ENCODE data around the gene CECR2. TPM values are rescaled to one million over a fixed set of nuclear protein-coding genes. Genes with fewer than 3 reads are reported as not detected.

The CECR2 gene
- total and polyA plus RNA-seq, 2 of the 8 experiments (the other 6 are each of a cell fraction or from before 2014, with no cell fraction given) = 18.3 to 123 TPM

DNA sequence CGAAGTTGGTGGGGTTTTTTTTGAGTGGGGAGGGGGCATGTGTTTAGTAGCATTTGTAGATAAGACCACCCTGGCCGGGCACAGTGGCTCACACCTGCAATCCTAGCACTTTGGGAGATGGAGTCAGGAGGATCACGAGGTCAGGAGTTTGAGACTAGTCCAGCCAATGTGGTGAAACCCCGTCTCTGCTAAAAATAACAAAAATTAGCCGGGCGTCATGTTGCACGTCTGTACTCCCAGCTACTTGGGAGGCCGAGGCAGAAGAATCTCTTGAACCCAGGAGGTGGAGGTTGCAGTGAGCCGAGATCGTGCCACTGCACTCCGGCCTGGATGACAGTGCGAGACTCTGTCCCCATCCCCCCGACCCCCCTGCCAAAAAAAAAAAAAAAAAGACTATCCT lies 34.6 kb downstream of the CECR2 start (continued):
- TF ChIP-seq RAD21 (IDR thresholded peaks at IDR 0.05 in 1 of 2, conservative IDR thresholded peaks at IDR 0.05 in 1 of 2; ENCODE audit: low read depth in 2 of 2, low read length in 2 of 2) = no peak
- TF ChIP-seq POLR2A (IDR thresholded peaks at IDR 0.05; ENCODE audit: control extremely low read depth in 1 of 2, low read depth in 2 of 2, low read length in 2 of 2) = no peak
- TF ChIP-seq POLR2AphosphoS5 (IDR thresholded peaks at IDR 0.05; ENCODE audit: low read depth, low read length) = no peak
- no peak for TF ChIP-seq TEAD4 (IDR thresholded peaks at IDR 0.05; ENCODE audit: low read depth, low read length)
- no peak for TF ChIP-seq KDM4A (IDR thresholded peaks at IDR 0.05; ENCODE audit: low read depth, low read length, severe bottlenecking)
